ENCODE measurements around the gene PEX11B.

Gene PEX11B, protein sequence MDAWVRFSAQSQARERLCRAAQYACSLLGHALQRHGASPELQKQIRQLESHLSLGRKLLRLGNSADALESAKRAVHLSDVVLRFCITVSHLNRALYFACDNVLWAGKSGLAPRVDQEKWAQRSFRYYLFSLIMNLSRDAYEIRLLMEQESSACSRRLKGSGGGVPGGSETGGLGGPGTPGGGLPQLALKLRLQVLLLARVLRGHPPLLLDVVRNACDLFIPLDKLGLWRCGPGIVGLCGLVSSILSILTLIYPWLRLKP

DNA sequence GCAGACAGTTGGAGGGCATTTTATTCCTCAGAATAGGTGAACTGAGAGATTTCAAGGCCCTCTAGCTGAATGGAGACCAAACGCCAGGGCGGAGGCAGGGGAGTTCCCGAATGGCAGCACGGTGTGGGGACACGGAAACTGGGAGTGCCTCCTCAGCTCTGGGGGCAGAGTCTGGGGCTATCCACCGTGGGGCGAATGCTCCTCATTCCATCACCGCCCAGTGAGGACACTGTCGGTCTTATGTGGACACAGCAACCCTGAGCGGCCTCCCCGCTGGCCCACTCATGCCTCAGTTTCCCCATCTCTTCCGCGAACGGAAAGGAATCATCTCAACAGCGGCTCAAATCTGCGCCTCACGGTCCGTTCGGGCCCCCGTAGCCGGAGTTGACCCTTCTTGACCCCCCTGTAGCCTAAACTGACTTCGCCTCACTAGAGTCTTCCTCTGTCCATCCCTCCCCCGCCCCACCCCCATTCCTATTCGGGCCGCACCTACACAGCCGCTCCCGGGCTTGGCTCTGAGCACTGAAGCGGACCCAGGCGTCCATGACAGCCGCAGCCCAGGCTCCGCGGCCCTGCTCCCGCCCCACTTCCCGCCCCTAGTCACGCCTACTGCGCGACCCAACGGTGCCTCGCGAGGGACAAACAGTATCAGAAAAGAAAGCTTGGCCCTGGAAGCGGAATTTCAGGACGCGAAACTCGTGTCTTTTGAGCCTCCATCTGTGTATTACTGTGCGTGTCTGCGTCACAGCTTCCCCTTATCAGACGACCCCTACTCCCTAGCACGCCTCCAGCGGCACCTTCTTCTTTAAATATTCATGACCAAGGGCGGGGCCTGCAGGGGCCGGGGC is at the start of gene PEX11B:
PEX11B (minus strand) TSS at position 574 of the 848 bp plus-strand sequence; CDS start at position 545, 29 bp downstream.
- FAIRE-seq = no peak

DNA sequence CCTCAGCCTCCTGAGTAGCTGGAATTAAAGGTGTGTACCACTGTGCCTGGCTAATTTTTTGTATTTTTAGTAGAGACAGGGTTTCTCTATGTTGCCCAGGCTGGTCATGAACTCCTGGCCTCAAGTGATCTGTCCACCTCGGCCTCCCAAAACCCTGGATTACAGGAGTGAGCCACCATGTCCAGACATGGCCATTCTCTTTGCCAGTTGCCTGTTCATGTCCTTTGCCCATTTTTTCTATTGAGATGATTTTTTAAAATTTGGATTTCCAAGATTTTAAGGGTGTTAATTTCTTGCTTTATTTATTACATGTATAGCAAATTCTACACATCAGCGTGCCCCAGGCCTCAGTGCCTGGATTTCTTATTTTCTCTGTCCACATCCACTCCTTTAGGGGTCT is 48.8 kb upstream of the PEX11B start:
- TF ChIP-seq, protein P1, sequence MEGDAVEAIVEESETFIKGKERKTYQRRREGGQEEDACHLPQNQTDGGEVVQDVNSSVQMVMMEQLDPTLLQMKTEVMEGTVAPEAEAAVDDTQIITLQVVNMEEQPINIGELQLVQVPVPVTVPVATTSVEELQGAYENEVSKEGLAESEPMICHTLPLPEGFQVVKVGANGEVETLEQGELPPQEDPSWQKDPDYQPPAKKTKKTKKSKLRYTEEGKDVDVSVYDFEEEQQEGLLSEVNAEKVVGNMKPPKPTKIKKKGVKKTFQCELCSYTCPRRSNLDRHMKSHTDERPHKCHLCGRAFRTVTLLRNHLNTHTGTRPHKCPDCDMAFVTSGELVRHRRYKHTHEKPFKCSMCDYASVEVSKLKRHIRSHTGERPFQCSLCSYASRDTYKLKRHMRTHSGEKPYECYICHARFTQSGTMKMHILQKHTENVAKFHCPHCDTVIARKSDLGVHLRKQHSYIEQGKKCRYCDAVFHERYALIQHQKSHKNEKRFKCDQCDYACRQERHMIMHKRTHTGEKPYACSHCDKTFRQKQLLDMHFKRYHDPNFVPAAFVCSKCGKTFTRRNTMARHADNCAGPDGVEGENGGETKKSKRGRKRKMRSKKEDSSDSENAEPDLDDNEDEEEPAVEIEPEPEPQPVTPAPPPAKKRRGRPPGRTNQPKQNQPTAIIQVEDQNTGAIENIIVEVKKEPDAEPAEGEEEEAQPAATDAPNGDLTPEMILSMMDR (IDR thresholded peaks at IDR 0.05; ENCODE audit: insufficient read depth, missing control alignments) = no peak
- no peak for DNase-seq (ENCODE audit: insufficient read length, low spot score)
- FAIRE-seq = no peak

More for the DNA sequence above, at the start of gene PEX11B:
- peak; percentile 91 for DNase-seq (ENCODE audit: insufficient read length, low spot score)
- TF ChIP-seq, protein P1 (IDR thresholded peaks at IDR 0.05; ENCODE audit: insufficient read depth, missing control alignments) = no peak

DNA sequence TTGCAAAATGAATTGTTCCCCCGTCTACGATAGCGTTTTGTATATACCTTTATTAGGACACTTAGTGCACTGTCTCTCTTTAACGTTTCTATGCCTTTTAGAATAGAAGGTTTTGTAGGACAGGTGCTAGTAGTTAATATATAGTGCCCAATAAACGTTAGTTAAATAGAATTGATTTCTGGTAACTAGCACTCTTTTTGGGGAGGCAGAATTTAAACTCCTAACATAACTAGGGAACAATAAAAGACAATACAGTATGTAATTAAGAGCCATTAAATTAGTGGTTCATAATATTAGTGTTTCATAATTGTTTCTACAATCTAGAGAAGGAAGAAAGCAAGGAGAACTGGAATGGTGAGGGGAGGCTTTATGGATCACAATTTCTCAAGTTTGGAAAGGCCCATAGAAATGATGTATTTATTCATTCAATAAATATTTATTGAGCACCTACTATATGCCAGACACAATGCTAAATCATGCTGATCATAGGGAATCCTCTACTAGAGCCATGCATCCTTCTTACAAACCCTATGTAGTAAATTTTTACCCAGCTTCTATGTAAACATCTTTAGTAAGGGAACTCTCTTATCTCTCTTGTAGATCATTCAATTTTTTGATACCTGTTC is 46.7 kb upstream of the PEX11B start:
- TF ChIP-seq, protein P1 (IDR thresholded peaks at IDR 0.05; ENCODE audit: insufficient read depth, missing control alignments) = no peak
- FAIRE-seq (no peak), DNase-seq (ENCODE audit: insufficient read length, low spot score) (no peak)

DNA sequence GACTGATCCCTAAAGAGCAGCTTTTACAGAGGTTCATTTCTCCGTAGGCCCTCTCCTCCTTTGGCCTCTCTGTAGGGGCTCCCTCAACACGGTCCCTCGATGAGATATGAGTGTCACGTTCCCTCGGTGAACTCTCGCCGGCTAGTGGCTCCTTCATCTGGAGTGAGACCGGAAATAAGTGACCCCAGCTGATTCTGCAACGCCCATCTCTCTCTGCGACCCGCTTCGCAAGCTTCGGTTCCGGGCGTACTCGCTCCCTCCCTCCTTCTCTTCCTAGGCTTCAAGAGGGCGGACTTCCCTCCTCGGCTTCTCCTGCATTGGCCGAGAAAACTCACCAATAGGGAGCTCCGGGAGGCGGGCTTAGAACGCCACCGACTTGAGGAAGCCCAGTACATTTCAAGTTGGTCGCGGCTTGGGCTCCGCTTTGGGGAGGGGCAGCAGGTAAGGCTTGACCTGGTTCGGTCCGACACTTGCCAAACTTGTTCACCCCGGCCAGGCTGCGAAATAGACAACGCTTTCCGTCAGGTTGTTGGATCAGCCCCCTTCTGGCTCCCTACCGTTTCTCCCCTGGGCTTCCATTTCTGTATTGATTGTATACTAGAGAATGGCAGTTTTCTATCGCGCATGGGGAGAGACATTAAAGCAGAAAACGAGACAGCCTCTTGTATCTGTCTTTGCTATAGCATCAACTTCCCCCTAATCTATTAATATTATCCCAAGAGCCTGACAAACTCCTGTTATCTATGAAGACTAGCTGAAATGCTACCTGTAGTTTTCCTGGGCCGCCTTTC is 46.0 kb upstream of the PEX11B start, which contains the start of the genes ANKRD34A and POLR3GL:
ANKRD34A (minus strand) TSS at position 248 of the 791 bp plus-strand sequence. CDS start 2,816 bp downstream, outside the sequence.
POLR3GL (plus strand) TSS at position 363 of the 791 bp plus-strand sequence. CDS start 10,176 bp downstream, outside the sequence.
- DNase-seq (ENCODE audit: insufficient read length, low spot score) (peak; percentile 82), FAIRE-seq (peak; percentile 32)
- TF ChIP-seq, protein P1 (IDR thresholded peaks at IDR 0.05; ENCODE audit: insufficient read depth, missing control alignments) = no peak

DNA sequence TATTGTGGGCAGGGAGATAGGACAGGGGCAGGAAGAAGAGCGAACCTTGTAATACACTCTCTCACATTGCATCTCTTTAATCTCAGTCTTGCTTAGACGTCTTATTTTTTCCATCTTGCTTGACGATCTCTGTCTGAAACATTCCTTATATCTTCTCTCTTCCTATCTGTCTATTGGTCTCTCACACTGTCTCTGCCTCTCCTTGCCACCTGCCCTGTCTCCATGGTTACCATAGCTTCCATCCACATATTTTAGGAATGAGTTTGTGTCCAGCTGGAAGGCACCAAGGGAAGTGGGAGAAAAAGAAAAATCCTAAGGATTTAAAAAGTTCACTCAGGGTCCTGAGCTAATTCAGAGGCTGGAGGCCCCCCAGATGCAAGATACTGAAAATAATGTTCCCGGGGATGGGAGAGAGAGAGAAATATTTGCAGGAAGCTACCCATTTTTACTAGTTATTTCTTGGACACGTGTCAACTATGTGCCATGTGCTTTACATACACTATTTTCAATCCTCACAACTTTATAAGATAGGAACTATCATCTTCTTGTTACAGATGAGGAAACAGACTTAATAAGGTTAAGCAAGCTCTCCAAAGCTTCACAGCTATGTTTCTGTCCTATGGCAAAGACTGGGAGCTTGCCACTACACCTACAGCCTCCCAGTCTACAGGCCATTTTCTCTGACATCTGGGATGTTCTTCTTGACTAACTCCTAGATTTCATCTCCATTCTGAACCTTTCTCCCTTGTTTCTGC is 44.9 kb upstream of the PEX11B start:
- DNase-seq (ENCODE audit: insufficient read length, low spot score) = no peak
- TF ChIP-seq, protein P1 (IDR thresholded peaks at IDR 0.05; ENCODE audit: insufficient read depth, missing control alignments) = no peak
- no peak for FAIRE-seq

Data from D721Med (cell line).